HEK293 (cell line): ENCODE measurements around the gene MRPL43.

Experiments used
- GLIS1 ChIP-seq: fragments of 450-650 bp; formaldehyde crosslinking; IDR thresholded peaks from 2 replicates; pipeline ENCODE4 v1.5.1; 2016; ENCODE audit warnings: missing biosample characterization, missing genetic modification characterization
- HOXC10 ChIP-seq: sonication (generic); formaldehyde crosslinking; IDR thresholded peaks from 2 replicates; pipeline ENCODE4 v1.8.1; 2023; ENCODE audit warnings: mild to moderate bottlenecking, missing genetic modification reagents
- MEIS1 ChIP-seq: sonication (generic); formaldehyde crosslinking; IDR thresholded peaks from 2 replicates; pipeline ENCODE4 v1.8.1; 2022; ENCODE audit warnings: missing genetic modification reagents, mild to moderate bottlenecking, borderline replicate concordance
- SP2 ChIP-seq: fragments of 450-650 bp; formaldehyde crosslinking; IDR thresholded peaks from 2 replicates; pipeline ENCODE4 v1.5.1; 2016; ENCODE audit warnings: missing biosample characterization, missing genetic modification characterization
- YY1 ChIP-seq: fragments of 450-650 bp; formaldehyde crosslinking; IDR thresholded peaks from 2 replicates; pipeline ENCODE4 v1.5.1; 2018; ENCODE audit warnings: missing biosample characterization, missing genetic modification characterization
- ZNF133 ChIP-seq: fragments of 450-650 bp; formaldehyde crosslinking; IDR thresholded peaks from 2 replicates; pipeline ENCODE4 v1.5.1; 2016; ENCODE audit warnings: missing biosample characterization, missing genetic modification characterization
- ZNF140 ChIP-seq: fragments of 450-650 bp; formaldehyde crosslinking; IDR thresholded peaks from 2 replicates; pipeline ENCODE4 v1.5.1; 2016; ENCODE audit warnings: missing biosample characterization, missing genetic modification characterization
- ZNF350 ChIP-seq: fragments of 450-650 bp; formaldehyde crosslinking; IDR thresholded peaks from 2 replicates; pipeline ENCODE4 v1.5.0; 2017; ENCODE audit warnings: missing biosample characterization, mild to moderate bottlenecking, missing genetic modification characterization
- ZNF416 ChIP-seq: fragments of 450-650 bp; formaldehyde crosslinking; IDR thresholded peaks from 2 replicates; pipeline ENCODE4 v1.5.1; 2016; ENCODE audit warnings: missing biosample characterization, missing genetic modification characterization
- ZNF426 ChIP-seq: fragments of 450-650 bp; formaldehyde crosslinking; IDR thresholded peaks from 2 replicates; pipeline ENCODE4 v1.5.1; 2017; ENCODE audit warnings: missing biosample characterization, missing genetic modification characterization, mild to moderate bottlenecking, inconsistent platforms, moderate library complexity
- ZNF558 ChIP-seq: fragments of 450-650 bp; formaldehyde crosslinking; IDR thresholded peaks from 2 replicates; pipeline ENCODE4 v1.5.1; 2016; ENCODE audit warnings: missing biosample characterization, missing genetic modification characterization
- ZNF560 ChIP-seq: fragments of 450-650 bp; formaldehyde crosslinking; IDR thresholded peaks from 2 replicates; pipeline ENCODE4 v1.5.1; 2017; ENCODE audit warnings: missing biosample characterization, missing genetic modification characterization, borderline replicate concordance
- ZNF747 ChIP-seq: fragments of 450-650 bp; formaldehyde crosslinking; IDR thresholded peaks from 2 replicates; pipeline ENCODE4 v1.5.1; 2016; ENCODE audit warnings: missing biosample characterization, missing genetic modification characterization
- ZNF777 ChIP-seq: fragments of 450-650 bp; formaldehyde crosslinking; IDR thresholded peaks from 2 replicates; pipeline ENCODE4 v1.5.1; 2017; ENCODE audit warnings: missing biosample characterization, missing genetic modification characterization, borderline replicate concordance
- ZNF837 ChIP-seq: fragments of 450-650 bp; formaldehyde crosslinking; IDR thresholded peaks from 2 replicates; pipeline ENCODE4 v1.5.1; 2016; ENCODE audit warnings: missing biosample characterization, missing genetic modification characterization
- ZSCAN30 ChIP-seq: fragments of 450-650 bp; IDR thresholded peaks from 2 replicates; pipeline ENCODE4 v1.5.1; 2018; ENCODE audit warnings: missing biosample characterization, mild to moderate bottlenecking, missing genetic modification characterization, moderate library complexity
- TF ChIP-seq, protein P1 (sequence below): fragments of 450-650 bp; formaldehyde crosslinking; IDR thresholded peaks from 2 replicates; pipeline ENCODE4 v1.5.1; 2016; ENCODE audit warnings: missing biosample characterization, missing genetic modification characterization
- TF ChIP-seq, protein P2 (sequence below): IDR thresholded peaks from 2 replicates; pipeline ENCODE4 v1.6.1; 2011; ENCODE audit warnings: mild to moderate bottlenecking, low read depth, low read length, borderline replicate concordance
- TF ChIP-seq, protein P3 (sequence below): fragments of 450-650 bp; IDR thresholded peaks from 2 replicates; pipeline ENCODE4 v1.5.1; 2018; ENCODE audit warnings: missing biosample characterization, mild to moderate bottlenecking, missing genetic modification characterization
- TF ChIP-seq, protein P4 (sequence below): fragments of 450-650 bp; formaldehyde crosslinking; IDR thresholded peaks from 2 replicates; pipeline ENCODE4 v1.5.1; 2016; ENCODE audit warnings: missing biosample characterization, missing genetic modification characterization
- TF ChIP-seq, protein P5 (sequence below): fragments of 450-650 bp; formaldehyde crosslinking; IDR thresholded peaks from 2 replicates; pipeline ENCODE4 v1.5.1; 2017; ENCODE audit warnings: missing biosample characterization, mild to moderate bottlenecking, missing genetic modification characterization, moderate library complexity
- TF ChIP-seq, protein P6 (sequence below): fragments of 450-650 bp; formaldehyde crosslinking; IDR thresholded peaks from 2 replicates; pipeline ENCODE4; 2016; ENCODE audit warnings: missing biosample characterization, missing genetic modification characterization
- TF ChIP-seq, protein P7 (sequence below): fragments of 450-650 bp; formaldehyde crosslinking; IDR thresholded peaks from 2 replicates; pipeline ENCODE4 v1.5.1; 2016; ENCODE audit warnings: missing biosample characterization, missing genetic modification characterization
- TF ChIP-seq, protein P8 (sequence below): fragments of 450-650 bp; formaldehyde crosslinking; IDR thresholded peaks from 2 replicates; pipeline ENCODE4 v1.5.1; 2016; ENCODE audit warnings: missing biosample characterization, missing genetic modification characterization
- TF ChIP-seq, protein P9 (sequence below): sonication (generic); formaldehyde crosslinking; IDR thresholded peaks from 2 replicates; pipeline ENCODE4 v1.8.1; 2022; ENCODE audit warnings: mild to moderate bottlenecking, moderate library complexity, missing genetic modification reagents

The MRPL43 gene

DNA sequence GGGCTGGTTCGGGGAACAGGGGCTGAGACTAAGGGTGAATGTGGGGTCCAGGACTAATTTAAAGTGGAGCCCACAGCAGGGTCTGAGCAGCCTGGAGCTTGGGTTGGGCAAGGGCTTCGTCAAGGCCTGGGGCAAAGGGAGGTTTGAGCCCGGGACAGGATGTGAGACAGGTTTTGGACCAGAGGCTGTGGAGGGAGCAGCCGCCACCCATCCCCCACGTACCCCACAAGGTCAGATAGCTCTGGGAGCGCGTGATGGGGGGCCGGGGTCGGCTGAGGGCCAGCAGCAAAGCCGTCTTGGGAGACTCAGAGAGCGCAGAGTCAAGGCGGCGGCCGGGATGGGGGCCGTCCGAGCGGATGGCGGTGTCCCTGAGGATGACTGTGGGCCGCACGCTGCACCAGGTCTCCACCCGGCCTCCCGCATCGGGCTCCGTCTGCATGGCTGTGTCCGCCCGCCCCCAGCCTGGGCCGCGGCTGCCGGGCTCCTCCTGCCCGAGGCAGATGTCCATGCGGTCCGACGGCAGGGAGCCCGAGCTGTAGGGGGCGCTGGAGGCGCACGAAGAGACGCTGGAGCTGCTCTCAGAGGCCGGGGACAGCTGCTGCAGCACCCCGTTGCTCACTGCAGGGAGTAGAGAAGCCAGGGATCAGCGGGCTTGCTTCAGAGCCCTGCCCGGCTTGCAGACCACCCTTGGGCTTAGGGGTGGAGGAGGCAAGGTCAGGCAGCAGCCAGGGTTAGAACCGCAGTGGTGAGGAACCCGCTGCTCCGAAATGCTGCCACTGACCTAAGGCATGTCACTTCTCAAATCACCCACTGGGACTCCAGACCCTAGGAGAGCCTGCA lies 31.5 kb upstream of the MRPL43 start (continued):
- TF ChIP-seq, protein P1, sequence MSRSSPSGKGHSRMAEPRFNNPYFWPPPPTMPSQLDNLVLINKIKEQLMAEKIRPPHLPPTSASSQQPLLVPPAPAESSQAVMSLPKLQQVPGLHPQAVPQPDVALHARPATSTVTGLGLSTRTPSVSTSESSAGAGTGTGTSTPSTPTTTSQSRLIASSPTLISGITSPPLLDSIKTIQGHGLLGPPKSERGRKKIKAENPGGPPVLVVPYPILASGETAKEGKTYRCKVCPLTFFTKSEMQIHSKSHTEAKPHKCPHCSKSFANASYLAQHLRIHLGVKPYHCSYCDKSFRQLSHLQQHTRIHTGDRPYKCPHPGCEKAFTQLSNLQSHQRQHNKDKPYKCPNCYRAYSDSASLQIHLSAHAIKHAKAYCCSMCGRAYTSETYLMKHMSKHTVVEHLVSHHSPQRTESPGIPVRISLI, result no peak
- TF ChIP-seq, protein P2, sequence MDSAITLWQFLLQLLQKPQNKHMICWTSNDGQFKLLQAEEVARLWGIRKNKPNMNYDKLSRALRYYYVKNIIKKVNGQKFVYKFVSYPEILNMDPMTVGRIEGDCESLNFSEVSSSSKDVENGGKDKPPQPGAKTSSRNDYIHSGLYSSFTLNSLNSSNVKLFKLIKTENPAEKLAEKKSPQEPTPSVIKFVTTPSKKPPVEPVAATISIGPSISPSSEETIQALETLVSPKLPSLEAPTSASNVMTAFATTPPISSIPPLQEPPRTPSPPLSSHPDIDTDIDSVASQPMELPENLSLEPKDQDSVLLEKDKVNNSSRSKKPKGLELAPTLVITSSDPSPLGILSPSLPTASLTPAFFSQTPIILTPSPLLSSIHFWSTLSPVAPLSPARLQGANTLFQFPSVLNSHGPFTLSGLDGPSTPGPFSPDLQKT, result no peak
- TF ChIP-seq, protein P3, sequence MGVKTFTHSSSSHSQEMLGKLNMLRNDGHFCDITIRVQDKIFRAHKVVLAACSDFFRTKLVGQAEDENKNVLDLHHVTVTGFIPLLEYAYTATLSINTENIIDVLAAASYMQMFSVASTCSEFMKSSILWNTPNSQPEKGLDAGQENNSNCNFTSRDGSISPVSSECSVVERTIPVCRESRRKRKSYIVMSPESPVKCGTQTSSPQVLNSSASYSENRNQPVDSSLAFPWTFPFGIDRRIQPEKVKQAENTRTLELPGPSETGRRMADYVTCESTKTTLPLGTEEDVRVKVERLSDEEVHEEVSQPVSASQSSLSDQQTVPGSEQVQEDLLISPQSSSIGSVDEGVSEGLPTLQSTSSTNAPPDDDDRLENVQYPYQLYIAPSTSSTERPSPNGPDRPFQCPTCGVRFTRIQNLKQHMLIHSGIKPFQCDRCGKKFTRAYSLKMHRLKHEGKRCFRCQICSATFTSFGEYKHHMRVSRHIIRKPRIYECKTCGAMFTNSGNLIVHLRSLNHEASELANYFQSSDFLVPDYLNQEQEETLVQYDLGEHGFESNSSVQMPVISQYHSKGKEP (tag by site-specific recombination), result 0 out of 2 replicates have a peak, but pooled peaks have one; percentile 12
- TF ChIP-seq ZNF133 (tag by site-specific recombination) (no peak), ZNF140 (tag by site-specific recombination) (no peak), HOXC10 (CRISPR knock-in tag) (no peak), ZNF426 (no peak), ZNF560 (tag by site-specific recombination) (no peak), ZSCAN30 (peak; percentile 70; the same call in 1 of the 2 replicates), ZNF558 (tag by site-specific recombination) (no peak), ZNF416 (no peak), MEIS1 (no peak), SP2 (no peak), ZNF837 (tag by site-specific recombination) (no peak), ZNF350 (tag by site-specific recombination) (no peak), ZNF777 (peak; percentile 86), GLIS1 (tag by site-specific recombination) (peak; percentile 78), YY1 (tag by site-specific recombination) (no peak; the same call in 1 of the 2 replicates), ZNF747 (tag by site-specific recombination) (no peak)
- TF ChIP-seq, protein P4, sequence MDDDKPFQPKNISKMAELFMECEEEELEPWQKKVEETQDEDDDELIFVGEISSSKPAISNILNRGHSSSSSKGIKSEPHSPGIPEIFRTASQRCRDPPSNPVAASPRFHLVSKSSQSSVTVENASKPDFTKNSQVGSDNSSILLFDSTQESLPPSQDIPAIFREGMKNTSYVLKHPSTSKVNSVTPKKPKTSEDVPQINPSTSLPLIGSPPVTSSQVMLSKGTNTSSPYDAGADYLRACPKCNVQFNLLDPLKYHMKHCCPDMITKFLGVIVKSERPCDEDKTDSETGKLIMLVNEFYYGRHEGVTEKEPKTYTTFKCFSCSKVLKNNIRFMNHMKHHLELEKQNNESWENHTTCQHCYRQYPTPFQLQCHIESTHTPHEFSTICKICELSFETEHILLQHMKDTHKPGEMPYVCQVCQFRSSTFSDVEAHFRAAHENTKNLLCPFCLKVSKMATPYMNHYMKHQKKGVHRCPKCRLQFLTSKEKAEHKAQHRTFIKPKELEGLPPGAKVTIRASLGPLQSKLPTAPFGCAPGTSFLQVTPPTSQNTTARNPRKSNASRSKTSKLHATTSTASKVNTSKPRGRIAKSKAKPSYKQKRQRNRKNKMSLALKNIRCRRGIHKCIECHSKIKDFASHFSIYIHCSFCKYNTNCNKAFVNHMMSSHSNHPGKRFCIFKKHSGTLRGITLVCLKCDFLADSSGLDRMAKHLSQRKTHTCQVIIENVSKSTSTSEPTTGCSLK (tag by site-specific recombination), result no peak
- TF ChIP-seq, protein P5, sequence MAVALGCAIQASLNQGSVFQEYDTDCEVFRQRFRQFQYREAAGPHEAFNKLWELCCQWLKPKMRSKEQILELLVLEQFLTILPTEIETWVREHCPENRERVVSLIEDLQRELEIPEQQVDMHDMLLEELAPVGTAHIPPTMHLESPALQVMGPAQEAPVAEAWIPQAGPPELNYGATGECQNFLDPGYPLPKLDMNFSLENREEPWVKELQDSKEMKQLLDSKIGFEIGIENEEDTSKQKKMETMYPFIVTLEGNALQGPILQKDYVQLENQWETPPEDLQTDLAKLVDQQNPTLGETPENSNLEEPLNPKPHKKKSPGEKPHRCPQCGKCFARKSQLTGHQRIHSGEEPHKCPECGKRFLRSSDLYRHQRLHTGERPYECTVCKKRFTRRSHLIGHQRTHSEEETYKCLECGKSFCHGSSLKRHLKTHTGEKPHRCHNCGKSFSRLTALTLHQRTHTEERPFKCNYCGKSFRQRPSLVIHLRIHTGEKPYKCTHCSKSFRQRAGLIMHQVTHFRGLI (tag by site-specific recombination), result no peak
- TF ChIP-seq, protein P6, sequence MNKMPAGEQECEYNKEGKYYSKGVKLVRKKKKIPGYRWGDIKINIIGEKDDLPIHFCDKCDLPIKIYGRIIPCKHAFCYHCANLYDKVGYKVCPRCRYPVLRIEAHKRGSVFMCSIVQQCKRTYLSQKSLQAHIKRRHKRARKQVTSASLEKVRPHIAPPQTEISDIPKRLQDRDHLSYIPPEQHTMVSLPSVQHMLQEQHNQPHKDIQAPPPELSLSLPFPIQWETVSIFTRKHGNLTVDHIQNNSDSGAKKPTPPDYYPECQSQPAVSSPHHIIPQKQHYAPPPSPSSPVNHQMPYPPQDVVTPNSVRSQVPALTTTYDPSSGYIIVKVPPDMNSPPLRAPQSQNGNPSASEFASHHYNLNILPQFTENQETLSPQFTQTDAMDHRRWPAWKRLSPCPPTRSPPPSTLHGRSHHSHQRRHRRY (tag by site-specific recombination), result no peak
- TF ChIP-seq, protein P7, sequence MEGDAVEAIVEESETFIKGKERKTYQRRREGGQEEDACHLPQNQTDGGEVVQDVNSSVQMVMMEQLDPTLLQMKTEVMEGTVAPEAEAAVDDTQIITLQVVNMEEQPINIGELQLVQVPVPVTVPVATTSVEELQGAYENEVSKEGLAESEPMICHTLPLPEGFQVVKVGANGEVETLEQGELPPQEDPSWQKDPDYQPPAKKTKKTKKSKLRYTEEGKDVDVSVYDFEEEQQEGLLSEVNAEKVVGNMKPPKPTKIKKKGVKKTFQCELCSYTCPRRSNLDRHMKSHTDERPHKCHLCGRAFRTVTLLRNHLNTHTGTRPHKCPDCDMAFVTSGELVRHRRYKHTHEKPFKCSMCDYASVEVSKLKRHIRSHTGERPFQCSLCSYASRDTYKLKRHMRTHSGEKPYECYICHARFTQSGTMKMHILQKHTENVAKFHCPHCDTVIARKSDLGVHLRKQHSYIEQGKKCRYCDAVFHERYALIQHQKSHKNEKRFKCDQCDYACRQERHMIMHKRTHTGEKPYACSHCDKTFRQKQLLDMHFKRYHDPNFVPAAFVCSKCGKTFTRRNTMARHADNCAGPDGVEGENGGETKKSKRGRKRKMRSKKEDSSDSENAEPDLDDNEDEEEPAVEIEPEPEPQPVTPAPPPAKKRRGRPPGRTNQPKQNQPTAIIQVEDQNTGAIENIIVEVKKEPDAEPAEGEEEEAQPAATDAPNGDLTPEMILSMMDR, result peak; percentile 95
- TF ChIP-seq, protein P8, sequence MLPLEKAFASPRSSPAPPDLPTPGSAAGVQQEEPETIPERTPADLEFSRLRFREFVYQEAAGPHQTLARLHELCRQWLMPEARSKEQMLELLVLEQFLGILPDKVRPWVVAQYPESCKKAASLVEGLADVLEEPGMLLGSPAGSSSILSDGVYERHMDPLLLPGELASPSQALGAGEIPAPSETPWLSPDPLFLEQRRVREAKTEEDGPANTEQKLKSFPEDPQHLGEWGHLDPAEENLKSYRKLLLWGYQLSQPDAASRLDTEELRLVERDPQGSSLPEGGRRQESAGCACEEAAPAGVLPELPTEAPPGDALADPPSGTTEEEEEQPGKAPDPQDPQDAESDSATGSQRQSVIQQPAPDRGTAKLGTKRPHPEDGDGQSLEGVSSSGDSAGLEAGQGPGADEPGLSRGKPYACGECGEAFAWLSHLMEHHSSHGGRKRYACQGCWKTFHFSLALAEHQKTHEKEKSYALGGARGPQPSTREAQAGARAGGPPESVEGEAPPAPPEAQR (tag by site-specific recombination), result no peak
- TF ChIP-seq, protein P9, sequence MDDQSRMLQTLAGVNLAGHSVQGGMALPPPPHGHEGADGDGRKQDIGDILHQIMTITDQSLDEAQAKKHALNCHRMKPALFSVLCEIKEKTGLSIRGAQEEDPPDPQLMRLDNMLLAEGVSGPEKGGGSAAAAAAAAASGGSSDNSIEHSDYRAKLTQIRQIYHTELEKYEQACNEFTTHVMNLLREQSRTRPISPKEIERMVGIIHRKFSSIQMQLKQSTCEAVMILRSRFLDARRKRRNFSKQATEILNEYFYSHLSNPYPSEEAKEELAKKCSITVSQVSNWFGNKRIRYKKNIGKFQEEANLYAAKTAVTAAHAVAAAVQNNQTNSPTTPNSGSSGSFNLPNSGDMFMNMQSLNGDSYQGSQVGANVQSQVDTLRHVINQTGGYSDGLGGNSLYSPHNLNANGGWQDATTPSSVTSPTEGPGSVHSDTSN (CRISPR knock-in tag), result no peak
